KOPT-K1 (cell line): ENCODE measurements around the gene CFAP77.

ENCODE experiments used
- H3K27ac ChIP-seq: fragments of 200-600 bp; sonication (generic); 2 replicates; pipeline ENCODE4 v1.5.1; 2016; ENCODE audit warnings: antibody characterized with exemption, mild to moderate bottlenecking, low read depth, low read length; ENCODE audit not compliant: poor library complexity, severe bottlenecking
- H3K36me3 ChIP-seq: fragments of 200-600 bp; sonication (generic); 2 replicates; pipeline ENCODE4 v1.5.1; 2017; ENCODE audit warnings: antibody characterized with exemption, mild to moderate bottlenecking, low read length, moderate library complexity; ENCODE audit not compliant: insufficient read depth
- H3K9me3 ChIP-seq: fragments of 200-600 bp; sonication (generic); 2 replicates; pipeline ENCODE4 v1.5.1; 2017; ENCODE audit warnings: antibody characterized with exemption, low read length, mild to moderate bottlenecking; ENCODE audit not compliant: insufficient read depth, poor library complexity, severe bottlenecking

Gene CFAP77

GRCh38 chr9:132585954-132586829 is 176.2 kb downstream of the CFAP77 start:
- Histone ChIP-seq H3K27ac (no peak overlapping the region), H3K9me3 (no peaks in the 10 kb centered on the region), H3K36me3 (no peaks in the 10 kb centered on the region)

GRCh38 chr9:132586830-132587591 is 177.0 kb downstream of the CFAP77 start:
- H3K36me3 ChIP-seq, result no peaks in the 10 kb centered on the region
- no peaks in the 10 kb centered on the region for H3K9me3 ChIP-seq
- no peak overlapping the region for H3K27ac ChIP-seq

- H3K36me3 ChIP-seq, result no peaks in the 10 kb centered on the region
- no peaks in the 10 kb centered on the region for H3K9me3 ChIP-seq
- H3K27ac ChIP-seq, result no peak overlapping the region
These were observed 177.6 kb downstream of the CFAP77 start for GRCh38 chr9:132587592-132587955.

- Histone ChIP-seq H3K36me3 (peaks cover 2% of the 10 kb centered on the region; the same call in 1 of the 2 replicates), H3K9me3 (no peaks in the 10 kb centered on the region), H3K27ac (no peak overlapping the region)
These were observed 178.1 kb downstream of the CFAP77 start for GRCh38 chr9:132588098-132588497.

- H3K36me3 ChIP-seq, result peaks cover 7% of the 10 kb centered on the region; the same call in 1 of the 2 replicates
- H3K27ac ChIP-seq, result no peak overlapping the region
- no peaks in the 10 kb centered on the region for H3K9me3 ChIP-seq
These were observed 178.6 kb downstream of the CFAP77 start for GRCh38 chr9:132588501-132589147.

- H3K27ac ChIP-seq, result no peak overlapping the region
- peaks cover 11% of the 10 kb centered on the region for H3K36me3 ChIP-seq
- H3K9me3 ChIP-seq, result no peaks in the 10 kb centered on the region
These were observed 179.4 kb downstream of the CFAP77 start for GRCh38 chr9:132589148-132590036.

- no peaks in the 10 kb centered on the region for H3K9me3 ChIP-seq
- no peak overlapping the region for H3K27ac ChIP-seq
- H3K36me3 ChIP-seq, result peaks cover 17% of the 10 kb centered on the region
These were observed 180.0 kb downstream of the CFAP77 start for GRCh38 chr9:132590037-132590317.

- H3K9me3 ChIP-seq, result no peaks in the 10 kb centered on the region
- H3K27ac ChIP-seq, result no peak overlapping the region
These were observed 180.5 kb downstream of the CFAP77 start for GRCh38 chr9:132590318-132591182.

GRCh38 chr9:132591244-132591643 is 181.2 kb downstream of the CFAP77 start:
- Histone ChIP-seq H3K27ac (no peak overlapping the region), H3K36me3 (peaks cover 30% of the 10 kb centered on the region), H3K9me3 (no peaks in the 10 kb centered on the region)

More at GRCh38 chr9:132590318-132591182, 180.5 kb downstream of the CFAP77 start:
- peaks cover 23% of the 10 kb centered on the region for H3K36me3 ChIP-seq

GRCh38 chr9:132591751-132592314 is 181.8 kb downstream of the CFAP77 start:
- peaks cover 36% of the 10 kb centered on the region for H3K36me3 ChIP-seq
- H3K9me3 ChIP-seq, result no peaks in the 10 kb centered on the region
- H3K27ac ChIP-seq, result no peak overlapping the region

GRCh38 chr9:132592451-132592850 is 182.4 kb downstream of the CFAP77 start:
- Histone ChIP-seq H3K27ac (no peak overlapping the region), H3K36me3 (peaks cover 40% of the 10 kb centered on the region), H3K9me3 (no peaks in the 10 kb centered on the region)

GRCh38 chr9:132594412-132594811 is 184.4 kb downstream of the CFAP77 start:
- Histone ChIP-seq H3K27ac (no peak overlapping the region), H3K9me3 (no peaks in the 10 kb centered on the region), H3K36me3 (peaks cover 51% of the 10 kb centered on the region)

- no peak overlapping the region for H3K27ac ChIP-seq
- peaks cover 59% of the 10 kb centered on the region for H3K36me3 ChIP-seq
These were observed 185.3 kb downstream of the CFAP77 start for GRCh38 chr9:132595319-132595718.

More at GRCh38 chr9:132595319-132595718, 185.3 kb downstream of the CFAP77 start:
- H3K9me3 ChIP-seq, result no peaks in the 10 kb centered on the region
